H1 (cell line): ENCODE measurements around the gene C3. TPM values are rescaled to one million over a fixed set of nuclear protein-coding genes. Genes with fewer than 3 reads are reported as not detected.

Source experiments
- CTCF ChIA-PET: fragments of 300-600 bp; sonication (Branson Sonifier 250); formaldehyde crosslinking; loops from one replicate; lab custom pipeline; 2021; ENCODE audit not compliant: partially characterized antibody; lab: Charles Lee
- POLR2A ChIA-PET: fragments of 300-600 bp; sonication (Branson Sonifier 250); formaldehyde crosslinking; loops from one replicate; lab custom pipeline; 2021; ENCODE audit warnings: inconsistent platforms; ENCODE audit not compliant: partially characterized antibody; lab: Charles Lee
- DNase-seq, 2 experiments: peaks; one replicate each; pipeline versions ENCODE4 v3.0.0 to v3.0.0-alpha.2; 2010 to 2022; ENCODE audit warnings: low spot score in 2 of 2, low read depth in 1 of 2, mixed read lengths in 1 of 2
- FAIRE-seq: peaks from 2 replicates; lab custom pipeline; 2011; peaks lifted over from hg19 to GRCh38; lab: Jason Lieb, UNC
- H2AFZ ChIP-seq: 2 replicates; pipeline ENCODE4 v1.8.1; 2012; ENCODE audit warnings: low read length, inconsistent platforms
- H2AK5ac ChIP-seq: 2 replicates; pipeline ENCODE4 v1.6.1; 2013; ENCODE audit warnings: low read depth, low read length
- H2BK120ac ChIP-seq: replicated peaks from 2 replicates; pipeline ENCODE3; 2013; ENCODE audit warnings: low read depth, low read length, inconsistent platforms
- H2BK12ac ChIP-seq: 2 replicates; pipeline ENCODE4 v1.6.1; 2013; ENCODE audit warnings: low read depth, low read length
- H2BK15ac ChIP-seq: 2 replicates; pipeline ENCODE4 v1.6.1; 2013; ENCODE audit warnings: low read length
- H2BK20ac ChIP-seq: 2 replicates; pipeline ENCODE4 v1.6.1; 2013; ENCODE audit warnings: low read length
- H2BK5ac ChIP-seq: 2 replicates; pipeline ENCODE4 v1.6.1; 2013; ENCODE audit warnings: low read depth, low read length
- H3K14ac ChIP-seq: 2 replicates; pipeline ENCODE4 v1.6.1; 2013; ENCODE audit warnings: inconsistent platforms; ENCODE audit not compliant: insufficient read length
- H3K18ac ChIP-seq: 2 replicates; pipeline ENCODE4 v1.6.1; 2013; ENCODE audit warnings: low read length; ENCODE audit errors: extremely low read depth
- H3K23ac ChIP-seq: 2 replicates; pipeline ENCODE4 v1.6.1; 2013; ENCODE audit warnings: inconsistent platforms; ENCODE audit not compliant: insufficient read length
- H3K23me2 ChIP-seq: 2 replicates; pipeline ENCODE4 v1.6.1; 2013; ENCODE audit warnings: low read depth, low read length
- H3K27ac ChIP-seq: 2 replicates; pipeline ENCODE4 v1.6.1; 2011; ENCODE audit warnings: low read depth, low read length, inconsistent platforms
- H3K27me3 ChIP-seq, 4 experiments: replicated peaks in 1 of 4; 1 replicate in 1 of 4; 2 replicates in 3 of 4; pipeline versions ENCODE4 v1.6.1 to v1.8.1; 2011 to 2013; ENCODE audit warnings: low read length in 3 of 4, mild to moderate bottlenecking in 3 of 4, inconsistent platforms in 2 of 4, mixed read lengths in 2 of 4, moderate library complexity in 1 of 4; ENCODE audit not compliant: control insufficient read depth in 3 of 4, insufficient read depth in 3 of 4; ENCODE audit errors: extremely low read depth in 1 of 4
- H3K36me3 ChIP-seq, 4 experiments: 2 replicates each; pipeline versions ENCODE4 v1.6.1 to v1.8.1; 2011 to 2013; ENCODE audit warnings: mild to moderate bottlenecking in 4 of 4, low read length in 3 of 4, moderate library complexity in 2 of 4, control low read depth in 1 of 4, inconsistent platforms in 1 of 4; ENCODE audit not compliant: insufficient read depth in 4 of 4, control insufficient read depth in 2 of 4
- H3K4ac ChIP-seq: replicated peaks from 2 replicates; pipeline ENCODE3; 2013; ENCODE audit warnings: low read length, low read depth, mixed read lengths, inconsistent platforms; ENCODE audit not compliant: insufficient read length
- H3K4me1 ChIP-seq, 4 experiments: replicated peaks in 1 of 4; 1 replicate in 1 of 4; 2 replicates in 3 of 4; pipeline versions ENCODE4 v1.6.1 to v1.8.1; 2011 to 2013; ENCODE audit warnings: low read length in 3 of 4, inconsistent platforms in 2 of 4, mixed read lengths in 1 of 4; ENCODE audit not compliant: insufficient read depth in 4 of 4, control insufficient read depth in 3 of 4
- H3K4me2 ChIP-seq, 2 experiments: 2 replicates each; pipeline versions ENCODE4 v1.6.1 to v1.8.1; 2011 to 2013; ENCODE audit warnings: low read depth in 2 of 2, low read length in 2 of 2, control low read depth in 1 of 2, inconsistent platforms in 1 of 2, mild to moderate bottlenecking in 1 of 2; ENCODE audit not compliant: insufficient read depth in 1 of 2
- H3K4me3 ChIP-seq, 4 experiments: fragments of 200-600, 300-600 bp in 1 of 4; sonication (generic), shearing (Covaris generic), sonication (Bioruptor Twin) in 1 of 4; 2 replicates each; pipeline versions ENCODE4 v1.5.1 to v1.8.1; 2011 to 2016; ENCODE audit warnings: low read length in 4 of 4, low read depth in 3 of 4, control low read depth in 2 of 4, inconsistent platforms in 2 of 4, mild to moderate bottlenecking in 2 of 4, mixed read lengths in 1 of 4, moderate library complexity in 1 of 4; ENCODE audit not compliant: insufficient read depth in 2 of 4; ENCODE audit errors: extremely low read depth in 1 of 4
- H3K56ac ChIP-seq: replicated peaks from 2 replicates; pipeline ENCODE3; 2013; ENCODE audit warnings: low read depth, mild to moderate bottlenecking, mixed read lengths, low read length, inconsistent platforms; ENCODE audit not compliant: insufficient read length
- H3K79me1 ChIP-seq: 2 replicates; pipeline ENCODE4 v1.6.1; 2013; ENCODE audit warnings: low read depth, low read length, control low read depth
- H3K79me2 ChIP-seq, 2 experiments: 2 replicates each; pipeline versions ENCODE4 v1.6.1 to v1.8.1; 2012 to 2013; ENCODE audit warnings: low read length in 2 of 2, mild to moderate bottlenecking in 2 of 2, inconsistent platforms in 1 of 2; ENCODE audit not compliant: insufficient read depth in 2 of 2, control insufficient read depth in 1 of 2
- H3K9ac ChIP-seq, 4 experiments: replicated peaks in 1 of 4; 1 replicate in 1 of 4; 2 replicates in 3 of 4; pipeline versions ENCODE4 v1.6.1 to v1.8.1; 2011 to 2013; ENCODE audit warnings: low read depth in 3 of 4, low read length in 3 of 4, control low read depth in 2 of 4, mild to moderate bottlenecking in 2 of 4, moderate library complexity in 2 of 4, inconsistent platforms in 1 of 4; ENCODE audit errors: extremely low read depth in 1 of 4
- H3K9me3 ChIP-seq, 2 experiments: 2 replicates each; pipeline versions ENCODE4 v1.6.1 to v1.8.1; 2012 to 2013; ENCODE audit warnings: mild to moderate bottlenecking in 2 of 2, moderate library complexity in 2 of 2, control low read depth in 1 of 2, inconsistent platforms in 1 of 2, low read depth in 1 of 2, low read length in 1 of 2, mixed read lengths in 1 of 2; ENCODE audit not compliant: insufficient read depth in 2 of 2
- H4K20me1 ChIP-seq, 2 experiments: replicated peaks in 1 of 2; 2 replicates each; pipeline versions ENCODE3 to v1.8.1; 2011 to 2013; ENCODE audit warnings: inconsistent platforms in 2 of 2, low read length in 2 of 2, mild to moderate bottlenecking in 1 of 2; ENCODE audit not compliant: insufficient read depth in 2 of 2, control insufficient read depth in 1 of 2
- H4K5ac ChIP-seq: 2 replicates; pipeline ENCODE4 v1.6.1; 2013; ENCODE audit warnings: low read length, low read depth, mixed read lengths, inconsistent platforms; ENCODE audit not compliant: insufficient read length
- H4K8ac ChIP-seq: 2 replicates; pipeline ENCODE4 v1.8.0; 2013; ENCODE audit warnings: mild to moderate bottlenecking, moderate library complexity, low read length, inconsistent platforms; ENCODE audit not compliant: insufficient read depth; ENCODE audit errors: extremely low read depth
- H4K91ac ChIP-seq: replicated peaks from 2 replicates; pipeline ENCODE3; 2013; ENCODE audit warnings: low read length, mixed read lengths, inconsistent platforms; ENCODE audit not compliant: insufficient read length
- ATF2 ChIP-seq: IDR thresholded peaks from 2 replicates; pipeline ENCODE4 v1.6.1; 2012; ENCODE audit warnings: low read length, inconsistent platforms
- CHD1 ChIP-seq: IDR thresholded peaks from 2 replicates; pipeline ENCODE4 v1.6.1; 2012; ENCODE audit warnings: low read depth, low read length, improper control_type of control experiment
- NANOG ChIP-seq: IDR thresholded peaks from 2 replicates; pipeline ENCODE4 v1.6.1; 2011; ENCODE audit warnings: low read length, low read depth, mild to moderate bottlenecking, inconsistent platforms; ENCODE audit not compliant: insufficient read depth, poor library complexity, severe bottlenecking
- POLR2AphosphoS5 ChIP-seq: IDR thresholded peaks from 2 replicates; pipeline ENCODE4 v1.6.1; 2011; ENCODE audit warnings: low read depth, low read length
- RXRA ChIP-seq: IDR thresholded peaks from 2 replicates; pipeline ENCODE4 v1.6.1; 2011; ENCODE audit warnings: low read depth, mild to moderate bottlenecking, low read length, moderate library complexity; ENCODE audit not compliant: insufficient read depth
- TAF7 ChIP-seq: optimal IDR thresholded peaks from 2 replicates; pipeline ENCODE3; 2011; ENCODE audit warnings: low read depth, mild to moderate bottlenecking, inconsistent platforms, low read length, moderate library complexity, borderline replicate concordance
- YY1 ChIP-seq: IDR thresholded peaks from 2 replicates; pipeline ENCODE4 v1.6.1; 2011; ENCODE audit warnings: low read depth, mild to moderate bottlenecking, low read length
- WGBS, 2 experiments: shearing (Covaris generic) in 1 of 2; methylation state at CpG; one replicate each; pipeline versions ENCODE4 v1.1.6 to v1.1.7; 2013 to 2015; ENCODE audit warnings: low lambda C conversion rate in 2 of 2, mixed read lengths in 2 of 2, inconsistent platforms in 1 of 2, low coverage in 1 of 2, missing lambda C conversion rate in 1 of 2; ENCODE audit not compliant: insufficient replicate concordance in 2 of 2, insufficient coverage in 1 of 2, insufficient read length in 1 of 2; ENCODE audit errors: extremely low coverage in 1 of 2, missing lambda C conversion rate in 1 of 2; 5-methylcytosine and 5-hydroxymethylcytosine counted together
- polyA plus RNA-seq, 7 experiments: library from polyadenylated mRNA; depleted of rRNA in 3 of 7; stranded (reverse) in 5 of 7; unstranded in 2 of 7; fragments of >200 nt in 5 of 7; fragments of 200-250 nt in 2 of 7; gene quantifications; 1 replicate in 5 of 7; 2 replicates in 1 of 7; 4 replicates in 1 of 7; pipeline versions ENCODE4 v1.2.1 to v1.2.3, GENCODE V29; 2011 to 2013; ENCODE audit warnings: missing spikeins in 2 of 7, mixed read lengths in 2 of 7
- total RNA-seq: library from RNA; stranded (reverse); fragmentation: NEBNext Ultra II Directional; extraction: Animal tissue kit (Norgen Biotek cat#: 25700); gene quantifications from 2 replicates; pipeline ENCODE4 v1.2.1, GENCODE V29; 2021

The C3 gene
- total and polyA plus RNA-seq, 2 of the 8 experiments (the other 6 are each of a cell fraction or from before 2014, with no cell fraction given) = 6.4 to 12.8 TPM

- H3K14ac ChIP-seq = no peak overlapping the region
- no peak overlapping the region for H2BK120ac ChIP-seq
- no peak overlapping the region for H3K9ac ChIP-seq
- H2AK5ac ChIP-seq = no peak overlapping the region
- H2BK20ac ChIP-seq = no peak overlapping the region
- H3K36me3 ChIP-seq = no peaks in the 10 kb centered on the region
- TF ChIP-seq POLR2AphosphoS5 (no peak), YY1 (no peak), TAF7 (no peak), NANOG (no peak), RXRA (no peak), ATF2 (no peak), CHD1 (no peak)
- no peak overlapping the region for H3K4me2 ChIP-seq
- no peak overlapping the region for H4K5ac ChIP-seq
- no peak overlapping the region for H3K4ac ChIP-seq
- 77% methylated on average over 3 of the region's 7 CpGs; no CpG with 5 or more reads in 1 of the 2 experiments for WGBS, 2 experiments
- H3K4me1 ChIP-seq = no peaks in the 10 kb centered on the region
- no peaks in the 10 kb centered on the region for H3K79me2 ChIP-seq
- no peak overlapping the region for H2BK12ac ChIP-seq
- H3K27ac ChIP-seq = no peak overlapping the region
- FAIRE-seq (no peak), DNase-seq (no peak)
- no peak overlapping the region for H3K18ac ChIP-seq
- no peak overlapping the region for H4K91ac ChIP-seq
- ChIA-PET POLR2A (no interaction called here), CTCF (no interaction called here)
- H3K23me2 ChIP-seq = no peaks in the 10 kb centered on the region
- no peak overlapping the region for H2AFZ ChIP-seq
- H4K8ac ChIP-seq = no peak overlapping the region
- no peaks in the 10 kb centered on the region for H3K79me1 ChIP-seq
- no peak overlapping the region for H3K23ac ChIP-seq
- H2BK15ac ChIP-seq = no peak overlapping the region
- no peak overlapping the region for H2BK5ac ChIP-seq
- H3K56ac ChIP-seq = no peak overlapping the region
- no peaks in the 10 kb centered on the region for H3K9me3 ChIP-seq
- no peaks in the 10 kb centered on the region for H4K20me1 ChIP-seq
- H3K4me3 ChIP-seq = no peak overlapping the region
- no peaks in the 10 kb centered on the region for H3K27me3 ChIP-seq
Observed at GRCh38 chr19:6693681-6694080, 26.8 kb downstream of the C3 start.
